Measurements from ENCODE around the gene SLC30A3. TPM values are rescaled to one million over a fixed set of nuclear protein-coding genes. Genes with fewer than 3 reads are reported as not detected.

Gene SLC30A3
- polyA plus RNA-seq, 1 donor from 2014 or later, result not detected

GRCh38 chr2:27205206-27205605 lies 57.6 kb downstream of the SLC30A3 start:
- Histone ChIP-seq H3K36me3 (ENCODE audit: insufficient read depth, low read length) (peaks cover 3% of the 10 kb centered on the region), H4K20me1 (ENCODE audit: insufficient read depth) (no peaks in the 10 kb centered on the region), H3K4me3 (ENCODE audit: low read length) (no peak overlapping the region), H2AFZ (ENCODE audit: low read depth, low read length) (no peak overlapping the region), H3K9me2 (ENCODE audit: insufficient read depth, low read length) (no peaks in the 10 kb centered on the region), H3K9ac (ENCODE audit: low read length) (no peak overlapping the region), H3K4me2 (ENCODE audit: low read length) (no peak overlapping the region), H3K27me3 (ENCODE audit: insufficient read depth, low read depth, low read length) (no peaks in the 10 kb centered on the region), H3K79me2 (replicated peaks; ENCODE audit: insufficient read depth, low read length) (no peaks in the 10 kb centered on the region), H3F3A (ENCODE audit: insufficient read depth, low read length, poor library complexity, severe bottlenecking) (no peaks in the 10 kb centered on the region), H3K27ac (ENCODE audit: low read length) (no peak overlapping the region), H3K9me3 (ENCODE audit: low read length) (no peaks in the 10 kb centered on the region)
- TF ChIP-seq, protein P1, sequence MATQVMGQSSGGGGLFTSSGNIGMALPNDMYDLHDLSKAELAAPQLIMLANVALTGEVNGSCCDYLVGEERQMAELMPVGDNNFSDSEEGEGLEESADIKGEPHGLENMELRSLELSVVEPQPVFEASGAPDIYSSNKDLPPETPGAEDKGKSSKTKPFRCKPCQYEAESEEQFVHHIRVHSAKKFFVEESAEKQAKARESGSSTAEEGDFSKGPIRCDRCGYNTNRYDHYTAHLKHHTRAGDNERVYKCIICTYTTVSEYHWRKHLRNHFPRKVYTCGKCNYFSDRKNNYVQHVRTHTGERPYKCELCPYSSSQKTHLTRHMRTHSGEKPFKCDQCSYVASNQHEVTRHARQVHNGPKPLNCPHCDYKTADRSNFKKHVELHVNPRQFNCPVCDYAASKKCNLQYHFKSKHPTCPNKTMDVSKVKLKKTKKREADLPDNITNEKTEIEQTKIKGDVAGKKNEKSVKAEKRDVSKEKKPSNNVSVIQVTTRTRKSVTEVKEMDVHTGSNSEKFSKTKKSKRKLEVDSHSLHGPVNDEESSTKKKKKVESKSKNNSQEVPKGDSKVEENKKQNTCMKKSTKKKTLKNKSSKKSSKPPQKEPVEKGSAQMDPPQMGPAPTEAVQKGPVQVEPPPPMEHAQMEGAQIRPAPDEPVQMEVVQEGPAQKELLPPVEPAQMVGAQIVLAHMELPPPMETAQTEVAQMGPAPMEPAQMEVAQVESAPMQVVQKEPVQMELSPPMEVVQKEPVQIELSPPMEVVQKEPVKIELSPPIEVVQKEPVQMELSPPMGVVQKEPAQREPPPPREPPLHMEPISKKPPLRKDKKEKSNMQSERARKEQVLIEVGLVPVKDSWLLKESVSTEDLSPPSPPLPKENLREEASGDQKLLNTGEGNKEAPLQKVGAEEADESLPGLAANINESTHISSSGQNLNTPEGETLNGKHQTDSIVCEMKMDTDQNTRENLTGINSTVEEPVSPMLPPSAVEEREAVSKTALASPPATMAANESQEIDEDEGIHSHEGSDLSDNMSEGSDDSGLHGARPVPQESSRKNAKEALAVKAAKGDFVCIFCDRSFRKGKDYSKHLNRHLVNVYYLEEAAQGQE (IDR thresholded peaks at IDR 0.05; ENCODE audit: borderline replicate concordance), result no peak
- TF ChIP-seq, protein P2, sequence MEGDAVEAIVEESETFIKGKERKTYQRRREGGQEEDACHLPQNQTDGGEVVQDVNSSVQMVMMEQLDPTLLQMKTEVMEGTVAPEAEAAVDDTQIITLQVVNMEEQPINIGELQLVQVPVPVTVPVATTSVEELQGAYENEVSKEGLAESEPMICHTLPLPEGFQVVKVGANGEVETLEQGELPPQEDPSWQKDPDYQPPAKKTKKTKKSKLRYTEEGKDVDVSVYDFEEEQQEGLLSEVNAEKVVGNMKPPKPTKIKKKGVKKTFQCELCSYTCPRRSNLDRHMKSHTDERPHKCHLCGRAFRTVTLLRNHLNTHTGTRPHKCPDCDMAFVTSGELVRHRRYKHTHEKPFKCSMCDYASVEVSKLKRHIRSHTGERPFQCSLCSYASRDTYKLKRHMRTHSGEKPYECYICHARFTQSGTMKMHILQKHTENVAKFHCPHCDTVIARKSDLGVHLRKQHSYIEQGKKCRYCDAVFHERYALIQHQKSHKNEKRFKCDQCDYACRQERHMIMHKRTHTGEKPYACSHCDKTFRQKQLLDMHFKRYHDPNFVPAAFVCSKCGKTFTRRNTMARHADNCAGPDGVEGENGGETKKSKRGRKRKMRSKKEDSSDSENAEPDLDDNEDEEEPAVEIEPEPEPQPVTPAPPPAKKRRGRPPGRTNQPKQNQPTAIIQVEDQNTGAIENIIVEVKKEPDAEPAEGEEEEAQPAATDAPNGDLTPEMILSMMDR (IDR thresholded peaks at IDR 0.05; ENCODE audit: poor library complexity, severe bottlenecking), result no peak
- no peak for TF ChIP-seq MXI1 (conservative IDR thresholded peaks at IDR 0.05; ENCODE audit: poor library complexity, severe bottlenecking)
- TF ChIP-seq EP300 (conservative IDR thresholded peaks at IDR 0.05; ENCODE audit: poor library complexity, severe bottlenecking), result no peak
- TF ChIP-seq SMC3 (conservative IDR thresholded peaks at IDR 0.05; ENCODE audit: poor library complexity), result no peak
- TF ChIP-seq RAD21 (conservative IDR thresholded peaks at IDR 0.05), result no peak
- no peak for TF ChIP-seq TAF1 (IDR thresholded peaks at IDR 0.05; ENCODE audit: low read depth)
- TF ChIP-seq POLR2AphosphoS5 (IDR thresholded peaks at IDR 0.05), result no peak
- no peak for TF ChIP-seq EZH2 (IDR thresholded peaks at IDR 0.05; ENCODE audit: borderline replicate concordance, insufficient read depth, low read length, poor library complexity, severe bottlenecking)

DNA sequence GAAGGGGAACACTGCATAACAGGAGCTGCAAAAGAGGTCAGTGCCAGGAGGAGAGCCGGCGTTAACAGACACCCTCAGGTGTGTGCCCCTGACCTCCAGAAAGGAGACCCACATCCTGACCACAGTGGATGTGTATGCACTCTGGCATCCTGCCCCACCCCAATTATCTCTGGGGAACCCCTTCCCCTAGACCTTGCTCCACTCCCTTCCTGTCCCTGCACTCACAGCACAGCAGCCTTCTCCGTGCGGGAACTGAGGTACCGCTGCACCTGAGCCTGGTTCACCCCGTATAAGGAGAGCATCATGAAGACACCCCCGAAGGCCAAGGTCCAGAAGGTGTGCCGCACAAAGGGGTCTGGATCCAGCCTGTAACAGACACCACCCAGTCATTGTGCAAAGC lies 58.3 kb downstream of the SLC30A3 start:
- Histone ChIP-seq H3K79me2 (replicated peaks; ENCODE audit: insufficient read depth, low read length) (no peaks in the 10 kb centered on the region), H2AFZ (ENCODE audit: low read depth, low read length) (no peak overlapping the region), H3F3A (ENCODE audit: insufficient read depth, low read length, poor library complexity, severe bottlenecking) (no peaks in the 10 kb centered on the region), H3K36me3 (ENCODE audit: insufficient read depth, low read length) (peaks cover 3% of the 10 kb centered on the region), H4K20me1 (ENCODE audit: insufficient read depth) (no peaks in the 10 kb centered on the region), H3K27ac (ENCODE audit: low read length) (no peak overlapping the region), H3K4me3 (ENCODE audit: low read length) (no peak overlapping the region), H3K9me2 (ENCODE audit: insufficient read depth, low read length) (no peaks in the 10 kb centered on the region), H3K9ac (ENCODE audit: low read length) (no peak overlapping the region), H3K4me2 (ENCODE audit: low read length) (no peak overlapping the region), H3K27me3 (ENCODE audit: insufficient read depth, low read depth, low read length) (no peaks in the 10 kb centered on the region), H3K9me3 (ENCODE audit: low read length) (no peaks in the 10 kb centered on the region)
- TF ChIP-seq TAF1 (IDR thresholded peaks at IDR 0.05; ENCODE audit: low read depth) (no peak), POLR2AphosphoS5 (IDR thresholded peaks at IDR 0.05) (no peak), SMC3 (conservative IDR thresholded peaks at IDR 0.05; ENCODE audit: poor library complexity) (no peak), EZH2 (IDR thresholded peaks at IDR 0.05; ENCODE audit: borderline replicate concordance, insufficient read depth, low read length, poor library complexity, severe bottlenecking) (no peak), RAD21 (conservative IDR thresholded peaks at IDR 0.05) (no peak), MXI1 (conservative IDR thresholded peaks at IDR 0.05; ENCODE audit: poor library complexity, severe bottlenecking) (no peak)
- TF ChIP-seq, protein P2 (IDR thresholded peaks at IDR 0.05; ENCODE audit: poor library complexity, severe bottlenecking), result no peak
- TF ChIP-seq, protein P1 (IDR thresholded peaks at IDR 0.05; ENCODE audit: borderline replicate concordance), result no peak

Data from neural cell (in vitro differentiated cells).